Measurements from ENCODE around the gene CMC4.

- TF ChIP-seq CTCF (IDR thresholded peaks at IDR 0.05; ENCODE audit: low read length) = no peak
- no peak for TF ChIP-seq EZH2 (IDR thresholded peaks at IDR 0.05; ENCODE audit: borderline replicate concordance, low read length)
Measured at GRCh38 chrX:155068165-155068564, 2.8 kb downstream of the CMC4 start.
